Brain microvascular endothelial cell (primary cell): ENCODE results near the gene RXRA.

Experiments
- DNase-seq: peaks from one replicate; pipeline ENCODE4 v3.0.0-alpha.2; 2020
- H3K27ac ChIP-seq: fragments of 250-450 bp; sonication (Bioruptor Pico); 2 replicates; pipeline ENCODE4 v1.5.1; 2020; ENCODE audit warnings: mild to moderate bottlenecking, moderate library complexity
- H3K27me3 ChIP-seq: fragments of 250-450 bp; sonication (Bioruptor Pico); replicated peaks from 2 replicates; pipeline ENCODE4 v1.5.1; 2020; ENCODE audit warnings: mild to moderate bottlenecking
- H3K36me3 ChIP-seq: fragments of 250-450 bp; sonication (Bioruptor Pico); replicated peaks from 2 replicates; pipeline ENCODE4 v1.5.1; 2020; ENCODE audit warnings: mild to moderate bottlenecking
- H3K4me3 ChIP-seq: 2 replicates; pipeline ENCODE4 v1.5.1; 2011; ENCODE audit warnings: low read depth, mild to moderate bottlenecking, control low read depth, low read length, moderate library complexity
- CTCF ChIP-seq: IDR thresholded peaks from 2 replicates; pipeline ENCODE4 v1.5.1; 2011; ENCODE audit warnings: low read depth, mild to moderate bottlenecking, moderate library complexity, low read length, control low read depth, inconsistent platforms; ENCODE audit errors: missing control alignments
- in situ Hi-C: cut with HindIII; loops from 2 replicates; pipeline ENCODE4 v1.10.0; 2017; ENCODE audit warnings: low sequenced_read_pairs, low pct_ligation_motif_present

Gene RXRA

GRCh38 chr9:134283692-134284265, 42.5 kb upstream of the RXRA start:
- H3K27ac ChIP-seq: no peak overlapping the region
- H3K4me3 ChIP-seq: no peak overlapping the region
- no peak for DNase-seq
- no peaks in the 10 kb centered on the region for H3K27me3 ChIP-seq
- H3K36me3 ChIP-seq: no peaks in the 10 kb centered on the region
- in situ Hi-C loops: no loop called here
- no peak for TF ChIP-seq CTCF

GRCh38 chr9:134284273-134284672, 42.0 kb upstream of the RXRA start:
- no peak overlapping the region for H3K27ac ChIP-seq
- in situ Hi-C loops: no loop called here
- TF ChIP-seq CTCF: no peak

GRCh38 chr9:134284741-134285140, 41.5 kb upstream of the RXRA start:
- no peak overlapping the region for H3K4me3 ChIP-seq
- H3K27ac ChIP-seq: no peak overlapping the region
- no peaks in the 10 kb centered on the region for H3K36me3 ChIP-seq
- in situ Hi-C loops: no loop called here
- no peaks in the 10 kb centered on the region for H3K27me3 ChIP-seq
- DNase-seq: no peak
- TF ChIP-seq CTCF: no peak

More at GRCh38 chr9:134284273-134284672, 42.0 kb upstream of the RXRA start:
- no peak for DNase-seq
- no peaks in the 10 kb centered on the region for H3K27me3 ChIP-seq
- H3K4me3 ChIP-seq: no peak overlapping the region
- H3K36me3 ChIP-seq: no peaks in the 10 kb centered on the region

- TF ChIP-seq CTCF: no peak
- Histone ChIP-seq H3K36me3 (no peaks in the 10 kb centered on the region), H3K4me3 (no peak overlapping the region), H3K27me3 (no peaks in the 10 kb centered on the region), H3K27ac (no peak overlapping the region)
- no peak for DNase-seq
- in situ Hi-C loops: no loop called here
These were observed 40.9 kb upstream of the RXRA start for GRCh38 chr9:134285215-134285845.

- TF ChIP-seq CTCF: no peak
- Histone ChIP-seq H3K27me3 (no peaks in the 10 kb centered on the region), H3K4me3 (no peak overlapping the region), H3K36me3 (no peaks in the 10 kb centered on the region), H3K27ac (no peak overlapping the region)
- no peak for DNase-seq
- in situ Hi-C loops: no loop called here
These were observed 39.6 kb upstream of the RXRA start for GRCh38 chr9:134286471-134287245.
